Measurements from ENCODE around the gene CCDC47. TPM values are rescaled to one million over a fixed set of nuclear protein-coding genes. Genes with fewer than 3 reads are reported as not detected.
"Not testable (repeated sequence)": the region's sequence is repeated elsewhere in the genome, so short reads cannot be mapped to it uniquely, and the experiment has no call there.

The CCDC47 gene
- polyA plus RNA-seq, 3 donors, result 87.7 to 116 (median 109) TPM

DNA sequence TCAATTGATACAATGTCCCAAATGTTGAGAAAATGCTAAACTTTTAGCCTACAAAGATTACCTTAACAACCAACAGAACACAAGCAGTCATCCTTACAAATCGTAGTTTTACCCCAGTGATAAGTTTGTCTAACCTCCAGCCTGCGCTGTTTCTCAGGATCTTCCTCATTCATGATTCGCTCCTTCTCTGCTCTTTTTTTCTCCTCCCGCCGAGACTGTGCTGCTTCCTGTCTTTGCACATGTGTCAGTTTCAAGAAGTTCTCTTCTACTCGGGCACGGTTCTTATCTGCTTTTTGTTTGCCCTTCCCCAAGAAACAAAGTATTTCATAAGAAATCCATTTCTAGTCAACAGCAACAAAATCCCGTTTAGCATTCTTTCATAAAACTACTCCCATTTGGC is 21.6 kb downstream of the CCDC47 start:
- DNase-seq, result no peak

- peak; percentile 98 for DNase-seq
Measured at GRCh38 chr17:63741408-63742173, 31.8 kb downstream of the CCDC47 start, which contains the start of gene STRADA. Gene STRADA (minus strand): TSS chr17:63741799. CDS start chr17:63728369, 13,430 bp downstream.

DNA sequence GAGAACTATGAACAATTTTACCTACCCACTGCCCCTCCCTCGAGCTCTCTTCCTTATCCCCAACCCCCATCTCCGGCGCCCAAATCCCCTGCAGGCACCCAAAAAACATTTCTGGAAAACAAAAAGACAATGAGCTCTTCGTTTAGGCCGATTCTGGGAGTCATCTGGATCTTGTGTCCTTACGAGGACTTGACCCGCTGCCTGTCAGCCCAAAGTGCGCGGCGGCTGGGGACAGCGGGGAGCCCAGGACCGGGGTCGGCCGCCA is 32.3 kb downstream of the CCDC47 start:
- no peak for DNase-seq

DNA sequence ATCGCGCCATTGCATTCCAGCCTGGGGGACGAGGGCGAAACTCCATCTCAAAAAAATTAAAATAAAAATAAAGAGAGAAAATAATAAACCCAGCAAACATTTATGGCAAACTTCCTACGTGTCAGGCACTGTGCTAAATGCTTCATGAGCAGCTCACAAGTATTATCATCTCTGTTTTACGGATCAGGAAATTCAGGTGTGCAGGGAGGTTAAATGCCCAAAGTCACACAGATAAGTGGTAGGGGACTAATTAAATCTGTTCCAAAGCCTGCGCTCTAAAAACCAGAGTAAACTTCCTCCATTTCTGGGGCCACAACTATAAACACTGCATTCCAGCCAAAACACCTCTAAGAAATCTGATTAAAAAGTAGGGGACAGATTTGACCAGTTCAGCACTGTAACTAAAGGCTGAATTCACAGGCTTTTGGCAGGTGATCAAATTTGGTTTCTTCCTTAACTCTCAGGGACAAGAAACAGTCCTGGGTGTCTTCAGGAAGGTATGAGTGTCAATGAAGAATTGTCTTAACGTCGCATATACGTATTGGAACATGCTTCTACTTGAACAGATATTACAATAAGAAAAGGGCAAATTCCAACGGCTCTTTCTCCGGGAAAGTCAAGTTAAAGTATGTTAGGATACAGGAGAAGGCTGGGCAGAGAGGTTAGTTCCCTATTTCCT is 32.8 kb downstream of the CCDC47 start:
- peak; percentile 8 for DNase-seq

GRCh38 chr17:63735691-63736090 is 37.7 kb downstream of the CCDC47 start:
- DNase-seq, result no peak

DNA sequence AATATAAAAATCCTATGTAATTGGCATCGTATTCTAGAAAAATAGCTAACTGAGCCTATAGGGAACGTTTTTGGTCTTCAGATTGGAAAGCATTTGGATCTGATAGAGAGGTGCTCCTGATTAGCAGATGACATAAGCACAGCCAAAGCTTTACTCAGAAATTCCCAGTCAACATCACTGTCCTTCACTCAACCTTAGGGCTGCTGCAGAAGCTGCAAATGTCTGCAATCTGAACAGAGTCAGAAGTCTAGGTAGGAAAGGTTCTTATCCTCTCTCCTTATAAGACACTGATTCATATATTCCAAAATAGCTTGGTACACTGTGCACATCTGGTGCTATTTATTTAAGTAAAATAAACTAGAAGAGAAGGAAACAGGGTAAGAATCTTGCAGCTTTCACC is 51.0 kb downstream of the CCDC47 start:
- DNase-seq, result no peak

DNA sequence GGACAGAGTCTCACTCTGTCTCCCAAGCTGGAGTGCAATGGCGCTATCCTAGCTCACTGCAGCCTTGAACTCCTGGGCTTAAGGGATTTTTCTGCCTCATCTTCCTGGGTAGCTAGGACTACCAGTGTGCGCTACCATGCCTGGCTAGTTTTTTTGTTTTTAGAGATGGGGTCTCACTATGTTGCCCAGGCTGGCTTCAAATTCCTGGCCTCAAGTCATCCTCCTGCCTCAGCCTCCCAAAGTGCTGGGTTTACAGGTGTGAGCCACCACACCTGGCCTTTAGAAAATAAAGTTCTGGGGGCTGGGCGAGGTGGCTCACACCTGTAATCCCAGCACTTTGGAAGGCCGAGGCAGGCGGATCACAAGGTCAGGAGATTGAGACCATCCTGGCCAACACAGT is 53.2 kb downstream of the CCDC47 start:
- DNase-seq, result not testable (repeated sequence)

GRCh38 chr17:63718988-63719387 is 54.4 kb downstream of the CCDC47 start:
- DNase-seq, result no peak

GRCh38 chr17:63716426-63716825 is 57.0 kb downstream of the CCDC47 start:
- no peak for DNase-seq

DNA sequence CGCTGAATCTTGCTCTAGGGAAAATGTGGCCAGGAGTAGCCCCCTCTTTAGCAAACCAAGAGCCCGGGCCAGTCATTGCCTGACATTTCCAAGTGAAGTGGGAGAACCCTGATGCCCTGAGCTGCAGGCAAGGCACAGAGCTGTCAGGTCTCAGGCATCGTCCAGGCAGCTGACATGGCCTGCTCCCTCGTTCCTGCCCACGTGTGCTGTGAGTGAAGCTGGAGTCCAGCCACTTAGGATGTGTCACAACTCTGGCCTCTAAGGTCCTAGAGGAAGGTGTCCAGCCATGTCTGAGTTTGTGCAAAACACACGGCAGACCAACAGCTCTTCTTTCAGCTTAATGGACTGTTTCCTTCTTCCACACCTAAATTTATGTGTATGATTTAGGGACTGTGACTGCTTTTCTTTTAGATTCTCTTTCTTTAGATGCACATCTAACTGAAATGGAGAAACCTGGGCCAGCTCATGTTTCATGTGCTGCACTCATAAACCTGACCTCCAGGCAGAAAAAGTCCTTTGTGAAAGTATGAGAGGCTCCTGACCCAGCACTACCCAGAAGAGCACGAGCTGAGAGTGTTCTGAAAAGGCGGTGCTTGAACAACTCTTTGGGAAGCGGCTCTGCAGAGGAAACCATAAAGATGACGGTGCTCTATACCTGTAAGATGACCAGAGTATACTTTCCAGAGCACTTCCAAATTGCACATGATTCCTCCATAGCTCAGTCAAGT is 58.7 kb downstream of the CCDC47 start:
- DNase-seq, result peak; percentile 64

DNA sequence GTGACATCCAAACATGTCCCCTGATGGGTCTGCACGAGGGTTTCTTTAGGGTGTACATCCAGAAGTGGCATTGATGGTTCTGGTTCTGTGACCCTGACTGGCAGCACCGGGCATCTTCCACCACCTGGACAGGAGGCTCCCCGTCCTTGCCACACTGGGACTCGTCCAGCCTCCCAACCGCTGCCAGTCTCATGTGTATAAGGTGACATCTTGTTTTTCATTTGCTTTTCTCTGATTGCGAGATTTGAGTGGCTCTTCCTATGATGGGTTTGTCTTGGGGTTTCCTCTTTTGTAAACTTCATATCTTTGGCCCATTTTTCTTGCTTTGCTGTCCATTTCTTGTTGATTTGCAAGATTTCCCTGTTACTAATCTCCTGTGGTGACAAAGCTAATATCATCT is 64.3 kb downstream of the CCDC47 start:
- no peak for DNase-seq

GRCh38 chr17:63707151-63707550 is 66.2 kb downstream of the CCDC47 start:
- no peak for DNase-seq

DNA sequence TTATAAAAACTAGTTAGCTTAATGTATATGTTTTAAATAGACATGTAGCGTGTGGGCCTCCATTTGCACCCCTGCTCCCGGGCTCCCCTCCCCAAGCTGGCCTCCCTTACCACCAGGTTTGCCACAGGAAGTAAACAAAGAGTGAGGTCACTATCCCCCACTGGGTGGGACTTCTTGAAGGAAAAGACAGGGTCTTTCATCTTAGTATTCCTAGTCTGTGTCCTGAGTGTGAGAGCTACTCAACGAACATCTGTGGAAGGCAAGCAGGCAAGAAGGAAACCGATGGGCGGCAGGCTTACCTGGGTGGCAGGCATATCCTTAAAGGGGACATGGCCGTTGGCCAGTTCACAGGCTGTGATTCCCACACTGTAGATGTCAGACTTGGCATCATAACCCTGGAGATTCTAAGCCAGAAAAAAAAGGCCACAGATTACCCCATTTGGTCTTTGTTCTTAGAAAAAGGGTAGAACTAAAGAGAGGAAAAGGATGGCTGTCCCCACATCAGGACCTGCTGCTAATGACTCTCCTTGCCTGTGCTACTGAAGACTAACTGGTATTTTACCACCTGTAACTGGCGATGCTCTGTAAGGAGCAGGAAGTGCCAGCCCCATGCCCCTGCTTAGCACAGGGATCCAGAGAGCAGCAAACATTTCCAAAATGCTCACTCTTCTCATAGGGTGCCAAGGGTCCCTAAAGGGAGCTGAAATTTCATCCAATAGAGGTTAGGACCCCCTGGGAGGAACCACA is 66.9 kb downstream of the CCDC47 start:
- DNase-seq, result no peak

DNA sequence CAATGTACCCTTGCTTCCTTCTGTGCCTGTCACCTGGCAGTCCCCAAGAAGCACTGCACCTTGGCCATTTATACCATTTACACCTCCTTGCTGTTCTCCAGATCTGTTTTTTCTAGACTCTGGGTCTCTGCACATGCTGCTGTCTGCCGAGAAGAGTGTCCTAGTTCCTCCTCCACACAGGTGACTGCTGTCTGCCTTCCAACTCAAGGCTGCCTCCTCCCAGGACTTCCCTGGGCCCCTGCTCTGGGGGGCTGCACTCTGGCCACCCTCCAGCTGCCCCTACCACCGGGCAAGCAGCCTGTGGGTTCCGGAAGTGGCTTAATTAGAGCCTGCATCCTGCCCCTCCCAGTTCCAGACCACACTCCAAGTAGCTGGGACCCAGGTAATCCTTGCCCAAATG is 67.7 kb downstream of the CCDC47 start:
- no peak for DNase-seq

- no peak for DNase-seq
Measured at GRCh38 chr17:63704836-63705235, 68.6 kb downstream of the CCDC47 start.

DNA sequence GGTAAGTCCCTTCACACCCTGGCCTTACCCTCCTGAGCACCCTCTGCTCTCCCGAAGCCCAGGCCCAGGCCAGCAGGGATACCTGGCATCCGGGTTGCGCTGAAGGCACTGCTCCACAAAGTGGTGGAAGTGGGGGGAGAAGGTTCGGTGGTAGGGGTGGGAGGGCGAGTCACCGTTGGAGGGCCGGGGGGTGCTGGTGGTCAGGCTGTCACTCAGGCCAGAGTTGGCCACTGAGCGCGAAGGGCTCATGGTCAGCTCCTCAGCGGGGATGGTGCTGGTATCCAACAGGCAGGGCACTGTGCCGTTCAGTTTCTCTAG is 69.2 kb downstream of the CCDC47 start:
- DNase-seq, result no peak

- no peak for DNase-seq
Measured at GRCh38 chr17:63703556-63704258, 69.7 kb downstream of the CCDC47 start.

GRCh38 chr17:63703029-63703428 is 70.4 kb downstream of the CCDC47 start:
- DNase-seq, result no peak

DNA sequence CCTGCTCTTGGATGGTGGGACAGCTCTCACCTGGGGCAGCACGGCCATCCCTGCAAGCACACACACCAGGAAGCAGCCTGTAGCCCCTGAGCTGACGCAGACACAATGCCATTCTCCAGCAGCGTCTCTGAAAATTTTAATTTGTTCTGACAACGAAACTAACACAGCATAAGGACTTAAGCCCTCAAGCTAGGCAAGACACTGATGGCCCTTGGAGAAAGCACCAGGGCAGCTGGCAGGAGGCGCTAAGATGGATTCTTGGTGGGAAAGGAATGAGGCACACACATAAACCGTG is 70.7 kb downstream of the CCDC47 start:
- no peak for DNase-seq

DNA sequence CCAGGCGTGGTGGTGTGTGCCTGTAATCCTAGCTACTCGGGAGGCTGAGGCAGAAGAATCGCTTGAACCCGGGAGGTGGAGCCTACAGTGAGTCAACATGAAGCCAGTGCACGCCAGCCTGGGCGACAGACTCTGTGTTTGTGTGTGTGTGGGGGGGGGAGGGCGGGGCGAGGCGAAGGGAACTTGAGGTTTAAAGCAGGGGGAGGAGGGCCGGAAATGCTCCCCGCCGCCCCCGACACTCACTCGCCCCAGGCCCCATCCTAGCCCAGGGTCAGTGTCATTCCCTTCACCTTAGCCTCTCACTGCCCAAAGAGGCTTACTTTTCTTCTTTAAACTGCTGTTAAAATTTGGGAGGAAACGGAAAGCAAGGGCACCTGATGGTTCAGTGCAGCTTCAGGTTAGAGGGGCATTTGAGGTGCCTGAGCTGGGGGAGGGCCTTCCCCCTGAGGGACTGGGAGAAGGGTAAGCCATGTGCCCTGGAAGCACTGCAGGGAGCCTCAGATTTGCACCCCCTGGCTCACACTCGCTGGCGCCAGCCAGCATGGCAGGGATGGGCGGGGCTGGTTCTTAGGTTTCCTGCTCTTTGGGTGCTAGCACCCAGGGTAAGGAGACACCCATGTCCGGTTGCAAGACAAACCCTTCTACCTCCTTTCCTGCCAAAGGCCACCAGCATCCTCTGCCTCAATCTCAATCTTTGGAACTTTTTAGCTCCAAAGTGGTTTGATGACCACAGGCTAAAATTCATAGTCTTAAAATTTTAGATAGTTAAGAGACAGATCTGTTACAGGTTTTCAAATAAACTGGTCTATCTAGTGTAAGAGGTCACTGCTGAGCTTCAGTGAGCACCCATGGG is 71.3 kb downstream of the CCDC47 start:
- DNase-seq, result no peak

GRCh38 chr17:63701456-63701820 is 72.0 kb downstream of the CCDC47 start:
- no peak for DNase-seq
